Measurements from ENCODE around the gene CFAP91. TPM values are rescaled to one million over a fixed set of nuclear protein-coding genes. Genes with fewer than 3 reads are reported as not detected.
A peak's percentile ranks its signal among the peaks of the same experiment; 100 is the strongest.

Gene CFAP91
- total RNA-seq, 4 donors from 2014 or later: 0.68 to 2.7 (median 1.5) TPM; not detected in 1

- Histone ChIP-seq H3K27me3 (no peaks in the 10 kb centered on the region), H3K4me3 (no peak overlapping the region), H3K27ac (peak overlapping the region in 2 of 4 donors; percentile 16 to 33), H3K4me1 (peaks cover 0 to 15% (median 12%) of the 10 kb centered on the region in 3 donors), H3K36me3 (no peaks in the 10 kb centered on the region), H3K9me3 (no peaks in the 10 kb centered on the region)
- no peak for DNase-seq
- WGBS, 2 donors: 68 to 82% methylated on average over 5 to 7 of the region's 9 CpGs
- intact Hi-C loops (cut with DNase I): no loop called here
- TF ChIP-seq, protein P1, sequence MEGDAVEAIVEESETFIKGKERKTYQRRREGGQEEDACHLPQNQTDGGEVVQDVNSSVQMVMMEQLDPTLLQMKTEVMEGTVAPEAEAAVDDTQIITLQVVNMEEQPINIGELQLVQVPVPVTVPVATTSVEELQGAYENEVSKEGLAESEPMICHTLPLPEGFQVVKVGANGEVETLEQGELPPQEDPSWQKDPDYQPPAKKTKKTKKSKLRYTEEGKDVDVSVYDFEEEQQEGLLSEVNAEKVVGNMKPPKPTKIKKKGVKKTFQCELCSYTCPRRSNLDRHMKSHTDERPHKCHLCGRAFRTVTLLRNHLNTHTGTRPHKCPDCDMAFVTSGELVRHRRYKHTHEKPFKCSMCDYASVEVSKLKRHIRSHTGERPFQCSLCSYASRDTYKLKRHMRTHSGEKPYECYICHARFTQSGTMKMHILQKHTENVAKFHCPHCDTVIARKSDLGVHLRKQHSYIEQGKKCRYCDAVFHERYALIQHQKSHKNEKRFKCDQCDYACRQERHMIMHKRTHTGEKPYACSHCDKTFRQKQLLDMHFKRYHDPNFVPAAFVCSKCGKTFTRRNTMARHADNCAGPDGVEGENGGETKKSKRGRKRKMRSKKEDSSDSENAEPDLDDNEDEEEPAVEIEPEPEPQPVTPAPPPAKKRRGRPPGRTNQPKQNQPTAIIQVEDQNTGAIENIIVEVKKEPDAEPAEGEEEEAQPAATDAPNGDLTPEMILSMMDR (IDR thresholded peaks at IDR 0.05): no peak
- TF ChIP-seq POLR2A (IDR thresholded peaks at IDR 0.05): no peak
Measured at GRCh38 chr3:119659606-119660291, 43.1 kb upstream of the CFAP91 start.

DNA sequence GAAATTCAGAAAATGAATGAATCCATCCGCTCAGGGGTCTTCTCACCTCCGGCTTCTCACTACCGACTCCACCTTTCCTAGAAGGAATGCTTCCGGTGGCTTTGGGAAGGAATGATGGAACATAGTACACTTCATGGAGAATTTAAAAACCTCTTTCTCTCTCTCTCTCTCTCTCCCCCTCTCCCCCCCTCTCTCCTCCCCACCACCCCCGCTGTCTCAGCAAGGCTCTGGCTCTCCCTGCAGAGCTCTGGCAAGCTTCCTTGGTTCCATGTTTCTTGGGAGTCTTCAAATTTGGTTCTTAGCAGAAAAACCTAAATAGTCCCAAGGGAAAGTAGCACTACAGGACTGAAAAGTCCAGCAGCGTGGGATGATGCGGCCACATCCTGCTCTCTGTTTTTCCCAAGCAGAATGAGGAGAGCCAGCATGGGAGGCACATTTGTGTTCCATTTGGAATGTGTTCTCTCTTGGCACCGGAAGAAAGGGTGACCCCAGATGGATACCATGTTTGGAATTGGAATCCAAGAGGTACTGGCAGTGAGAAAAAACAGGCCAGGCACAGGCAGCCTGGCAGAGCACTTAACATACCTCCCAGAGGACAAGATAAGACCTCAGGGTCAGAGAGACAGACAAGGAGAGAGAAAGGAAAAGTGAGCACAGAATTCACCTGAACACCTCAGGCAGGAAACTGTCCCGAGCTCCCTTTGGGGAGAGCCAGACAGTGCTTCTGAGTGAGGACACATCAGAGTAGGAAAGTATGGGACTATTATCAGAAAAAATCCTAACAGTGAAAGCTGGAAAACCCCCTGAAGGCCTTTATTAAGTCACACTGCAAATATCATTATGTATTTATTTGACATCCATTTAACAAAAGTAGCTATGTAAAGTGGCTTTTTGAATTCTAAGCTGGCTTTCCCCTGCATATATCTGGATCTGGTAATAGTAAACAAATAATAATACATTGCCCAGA is 42.1 kb upstream of the CFAP91 start, which contains the start of gene POPDC2:
Gene POPDC2, minus strand, starts transcription at position 116 of the 967 bp plus-strand sequence. CDS start 166 bp downstream, outside the sequence.
- intact Hi-C loops (cut with DNase I): no loop called here
- Histone ChIP-seq H3K27me3 (no peaks in the 10 kb centered on the region), H3K4me1 (peaks cover 0 to 15% (median 12%) of the 10 kb centered on the region in 3 donors), H3K9me3 (no peaks in the 10 kb centered on the region), H3K36me3 (no peaks in the 10 kb centered on the region), H3K4me3 (no peak within 1 kb of the TSS), H3K27ac (peak within 1 kb of the TSS in 2 of 4 donors; percentile 16 to 33)
- 76 to 79% methylated on average over 6 to 9 of the region's 9 CpGs for WGBS, 2 donors
- DNase-seq: no peak
- TF ChIP-seq POLR2A (IDR thresholded peaks at IDR 0.05): no peak
- TF ChIP-seq, protein P1 (IDR thresholded peaks at IDR 0.05): no peak

DNA sequence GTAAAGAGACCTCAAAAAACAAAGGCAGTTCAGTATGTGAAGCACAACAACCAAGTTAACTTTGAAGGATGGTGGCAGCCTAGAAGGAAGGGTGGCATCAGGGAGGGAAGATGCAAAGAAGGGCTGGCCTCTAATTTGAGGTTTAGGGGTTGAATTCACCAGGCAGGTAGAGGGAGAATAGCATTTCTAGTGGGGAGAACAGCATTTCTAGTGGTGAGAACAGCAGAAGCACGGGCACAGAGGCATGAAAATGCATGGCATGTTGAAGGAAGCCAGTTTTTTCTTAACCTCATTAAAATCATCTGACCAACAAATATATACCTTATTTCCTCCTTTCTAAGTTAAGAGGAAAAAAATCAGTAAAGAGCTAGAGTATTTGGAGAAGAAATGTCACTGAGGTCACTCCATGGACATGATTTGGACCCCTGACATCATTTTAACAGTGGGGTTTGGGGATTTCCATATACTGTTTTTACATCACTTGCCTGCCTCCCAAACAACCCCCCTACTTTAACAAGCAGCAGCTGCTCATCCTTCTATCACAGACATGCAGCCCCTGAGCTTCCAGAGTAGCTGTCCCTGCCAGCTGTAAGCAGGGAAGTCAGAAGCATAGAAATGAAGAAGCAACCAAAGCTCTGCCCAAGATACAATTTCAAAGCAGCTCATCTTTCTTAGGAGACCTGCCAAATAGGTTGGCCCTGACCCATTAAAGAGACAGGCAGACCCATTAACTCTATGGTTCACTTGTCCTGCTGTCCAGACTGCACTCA is 40.0 kb upstream of the CFAP91 start:
- Histone ChIP-seq H3K9me3 (no peaks in the 10 kb centered on the region), H3K27me3 (no peaks in the 10 kb centered on the region), H3K27ac (no peak overlapping the region), H3K36me3 (peaks cover 0 to 7% (median 0%) of the 10 kb centered on the region in 3 donors), H3K4me1 (peaks cover 0 to 15% (median 12%) of the 10 kb centered on the region in 3 donors), H3K4me3 (no peak overlapping the region)
- intact Hi-C loops (cut with DNase I): no loop called here
- no peak for TF ChIP-seq POLR2A (IDR thresholded peaks at IDR 0.05)
- WGBS, 2 donors: 44 to 52% methylated on average over 1 of the region's 1 CpG
- DNase-seq: no peak

DNA sequence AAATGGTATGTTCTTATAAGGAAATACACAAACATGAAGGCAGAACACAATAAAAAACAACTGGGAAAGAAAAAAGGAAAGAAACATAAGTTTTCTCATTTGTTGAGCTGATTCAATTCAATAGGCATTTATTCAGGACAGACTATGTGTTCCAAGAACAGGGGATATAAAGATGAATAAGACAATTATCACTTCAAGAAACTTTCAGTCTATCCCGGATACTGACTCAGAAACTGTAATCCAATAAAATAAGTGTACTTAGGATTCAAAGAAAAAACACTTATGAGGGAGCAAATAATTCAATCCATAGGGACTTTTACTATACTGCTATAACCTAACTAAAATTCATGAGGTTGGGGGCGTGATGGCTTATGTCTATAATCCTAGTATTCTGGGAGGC is 38.9 kb upstream of the CFAP91 start:
- no peaks in the 10 kb centered on the region for H3K27me3 ChIP-seq
- 68 to 75% methylated on average over 2 of the region's 2 CpGs for WGBS, 2 donors
- intact Hi-C loops (cut with DNase I): no loop called here
- peaks cover 0 to 16% (median 0%) of the 10 kb centered on the region in 3 donors for H3K36me3 ChIP-seq
- no peak for DNase-seq
- no peak overlapping the region for H3K27ac ChIP-seq
- TF ChIP-seq, protein P1 (IDR thresholded peaks at IDR 0.05): no peak
- TF ChIP-seq POLR2A (IDR thresholded peaks at IDR 0.05): no peak
- no peak overlapping the region for H3K4me3 ChIP-seq
- H3K9me3 ChIP-seq: no peaks in the 10 kb centered on the region
- H3K4me1 ChIP-seq: peaks cover 0 to 15% (median 12%) of the 10 kb centered on the region in 3 donors

- Histone ChIP-seq H3K27ac (no peak overlapping the region), H3K9me3 (no peaks in the 10 kb centered on the region), H3K4me3 (no peak overlapping the region), H3K27me3 (no peaks in the 10 kb centered on the region), H3K4me1 (peaks cover 0 to 15% (median 12%) of the 10 kb centered on the region in 3 donors), H3K36me3 (peaks cover 0 to 20% (median 0%) of the 10 kb centered on the region in 3 donors)
- no peak for TF ChIP-seq POLR2A (IDR thresholded peaks at IDR 0.05)
- TF ChIP-seq, protein P1 (IDR thresholded peaks at IDR 0.05): no peak
- no peak for DNase-seq
- WGBS, 2 donors: 53 to 56% methylated on average over 4 of the region's 4 CpGs
- intact Hi-C loops (cut with DNase I): no loop called here
Measured at GRCh38 chr3:119664370-119664769, 38.5 kb upstream of the CFAP91 start.
